Neural cell (in vitro differentiated cells): ENCODE data around the gene STX18. TPM values are rescaled to one million over a fixed set of nuclear protein-coding genes. Genes with fewer than 3 reads are reported as not detected.
A peak's percentile ranks its signal among the peaks of the same experiment; 100 is the strongest.

Experiments
- H2AFZ ChIP-seq: fragments of 200-600, 300-800 bp; sonication (generic), shearing (Covaris generic); 2 replicates; pipeline ENCODE4 v1.6.0; 2014; ENCODE audit warnings: low read depth, mild to moderate bottlenecking, antibody characterized with exemption, low read length, moderate library complexity
- H3F3A ChIP-seq: fragments of 200-600 bp; shearing (Covaris generic); 2 replicates; pipeline ENCODE4 v1.6.1; 2016; ENCODE audit warnings: mild to moderate bottlenecking, moderate library complexity, mixed read lengths, antibody characterized with exemption, low read length; ENCODE audit not compliant: insufficient read depth, poor library complexity, severe bottlenecking
- H3K27ac ChIP-seq: fragments of 200-600, 300-800 bp; sonication (generic), shearing (Covaris generic); 2 replicates; pipeline ENCODE4 v1.5.1; 2014; ENCODE audit warnings: mild to moderate bottlenecking, low read length, moderate library complexity
- H3K27me3 ChIP-seq: fragments of 300-800, 200-600 bp; sonication (generic), shearing (Covaris generic); 2 replicates; pipeline ENCODE4 v1.6.0; 2014; ENCODE audit warnings: mild to moderate bottlenecking, low read depth, low read length, moderate library complexity; ENCODE audit not compliant: insufficient read depth
- H3K36me3 ChIP-seq: fragments of 300-800, 200-600 bp; sonication (generic), shearing (Covaris generic); 2 replicates; pipeline ENCODE4 v1.5.1; 2014; ENCODE audit warnings: mild to moderate bottlenecking, antibody characterized with exemption, low read length, moderate library complexity; ENCODE audit not compliant: insufficient read depth
- H3K4me2 ChIP-seq: fragments of 300-800, 200-600 bp; sonication (generic), shearing (Covaris generic); 2 replicates; pipeline ENCODE4 v1.6.0; 2014; ENCODE audit warnings: mild to moderate bottlenecking, low read length
- H3K4me3 ChIP-seq: fragments of 300-800, 200-600 bp; sonication (generic), shearing (Covaris generic); 2 replicates; pipeline ENCODE4 v1.5.1; 2014; ENCODE audit warnings: mild to moderate bottlenecking, low read length, moderate library complexity
- H3K79me2 ChIP-seq: fragments of 200-600 bp; shearing (Covaris generic); replicated peaks from 2 replicates; pipeline ENCODE4 v1.6.0; 2014; ENCODE audit warnings: mild to moderate bottlenecking, low read length, moderate library complexity; ENCODE audit not compliant: insufficient read depth
- H3K9ac ChIP-seq: fragments of 300-800, 200-600 bp; sonication (generic), shearing (Covaris generic); 2 replicates; pipeline ENCODE4 v1.6.1; 2016; ENCODE audit warnings: mild to moderate bottlenecking, low read length, mixed read lengths
- H3K9me2 ChIP-seq: fragments of 200-600 bp; shearing (Covaris generic); 2 replicates; pipeline ENCODE4 v1.6.1; 2016; ENCODE audit warnings: mild to moderate bottlenecking, low read length, mixed read lengths; ENCODE audit not compliant: insufficient read depth
- H3K9me3 ChIP-seq: fragments of 200-600, 300-800 bp; sonication (generic), shearing (Covaris generic); 2 replicates; pipeline ENCODE4 v1.6.1; 2016; ENCODE audit warnings: mild to moderate bottlenecking, mixed run types, low read length, moderate library complexity, mixed read lengths
- H4K20me1 ChIP-seq: fragments of 200-600 bp; shearing (Covaris generic); 2 replicates; pipeline ENCODE4 v1.6.1; 2016; ENCODE audit warnings: mild to moderate bottlenecking, mixed run types; ENCODE audit not compliant: insufficient read depth
- EP300 ChIP-seq: fragments of 450-650 bp; conservative IDR thresholded peaks from 2 replicates; pipeline ENCODE4 v1.6.1; 2014; ENCODE audit warnings: antibody characterized with exemption, mild to moderate bottlenecking, moderate library complexity; ENCODE audit not compliant: poor library complexity, severe bottlenecking
- EZH2 ChIP-seq: fragments of 200-600, 300-800 bp; shearing (Covaris generic), sonication (generic); IDR thresholded peaks from 2 replicates; pipeline ENCODE4 v1.6.1; 2014; ENCODE audit warnings: antibody characterized with exemption, low read length, borderline replicate concordance, mild to moderate bottlenecking; ENCODE audit not compliant: insufficient read depth, poor library complexity, severe bottlenecking
- MXI1 ChIP-seq: fragments of 450-650 bp; conservative IDR thresholded peaks from 2 replicates; pipeline ENCODE4 v1.6.1; 2014; ENCODE audit warnings: antibody characterized with exemption, mild to moderate bottlenecking; ENCODE audit not compliant: poor library complexity, severe bottlenecking
- POLR2AphosphoS5 ChIP-seq: IDR thresholded peaks from 2 replicates; pipeline ENCODE4 v1.6.1; 2012
- SMC3 ChIP-seq: fragments of 450-650 bp; conservative IDR thresholded peaks from 2 replicates; pipeline ENCODE4 v1.6.1; 2014; ENCODE audit warnings: antibody characterized with exemption, mild to moderate bottlenecking, moderate library complexity; ENCODE audit not compliant: poor library complexity
- TAF1 ChIP-seq: IDR thresholded peaks from 2 replicates; pipeline ENCODE4 v1.6.1; 2012; ENCODE audit warnings: low read depth
- polyA plus RNA-seq: library from polyadenylated mRNA; depleted of rRNA; stranded (reverse); fragments of >200 nt; gene quantifications from 2 replicates; pipeline ENCODE4 v1.2.3, GENCODE V29; 2014
- TF ChIP-seq, protein P1 (sequence below): fragments of 450-650 bp; IDR thresholded peaks from 2 replicates; pipeline ENCODE4 v1.5.1; 2014; ENCODE audit warnings: antibody characterized with exemption, mild to moderate bottlenecking, moderate library complexity; ENCODE audit not compliant: poor library complexity, severe bottlenecking
- TF ChIP-seq, protein P2 (sequence below): IDR thresholded peaks from 2 replicates; pipeline ENCODE4 v1.6.1; 2012; ENCODE audit warnings: borderline replicate concordance

STX18 gene
- polyA plus RNA-seq, 1 donor from 2014 or later = 64.5 TPM

DNA sequence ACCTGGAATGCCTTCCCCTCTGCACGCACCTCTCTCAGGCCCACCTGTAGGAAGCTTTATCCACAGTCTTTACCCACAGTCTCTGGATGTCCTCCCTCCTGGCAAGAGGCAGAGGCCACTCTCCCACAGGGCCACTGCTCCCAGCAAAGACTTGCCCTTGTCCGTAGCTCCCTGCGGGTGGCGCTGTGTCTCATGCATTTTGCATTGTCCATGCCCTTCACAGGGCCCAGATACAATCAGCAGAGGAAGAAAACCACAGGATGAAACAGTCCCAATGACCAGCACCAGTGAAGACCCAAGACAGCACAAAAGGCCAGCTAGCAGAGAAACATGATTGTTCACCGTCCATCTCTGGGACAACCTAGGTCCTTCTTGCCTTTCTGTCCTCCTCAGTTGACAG lies 157.0 kb downstream of the STX18 start:
- Histone ChIP-seq H2AFZ (no peak overlapping the region), H3K27me3 (no peaks in the 10 kb centered on the region), H3K9me3 (no peaks in the 10 kb centered on the region), H3K4me2 (no peak overlapping the region), H3K9ac (peak overlapping the region; percentile 97), H3F3A (no peaks in the 10 kb centered on the region), H3K36me3 (peaks cover 4% of the 10 kb centered on the region), H3K4me3 (peak overlapping the region; percentile 97), H3K9me2 (no peaks in the 10 kb centered on the region), H3K27ac (no peak overlapping the region), H3K79me2 (peaks cover 49% of the 10 kb centered on the region), H4K20me1 (peaks cover 5% of the 10 kb centered on the region)
- TF ChIP-seq, protein P1, sequence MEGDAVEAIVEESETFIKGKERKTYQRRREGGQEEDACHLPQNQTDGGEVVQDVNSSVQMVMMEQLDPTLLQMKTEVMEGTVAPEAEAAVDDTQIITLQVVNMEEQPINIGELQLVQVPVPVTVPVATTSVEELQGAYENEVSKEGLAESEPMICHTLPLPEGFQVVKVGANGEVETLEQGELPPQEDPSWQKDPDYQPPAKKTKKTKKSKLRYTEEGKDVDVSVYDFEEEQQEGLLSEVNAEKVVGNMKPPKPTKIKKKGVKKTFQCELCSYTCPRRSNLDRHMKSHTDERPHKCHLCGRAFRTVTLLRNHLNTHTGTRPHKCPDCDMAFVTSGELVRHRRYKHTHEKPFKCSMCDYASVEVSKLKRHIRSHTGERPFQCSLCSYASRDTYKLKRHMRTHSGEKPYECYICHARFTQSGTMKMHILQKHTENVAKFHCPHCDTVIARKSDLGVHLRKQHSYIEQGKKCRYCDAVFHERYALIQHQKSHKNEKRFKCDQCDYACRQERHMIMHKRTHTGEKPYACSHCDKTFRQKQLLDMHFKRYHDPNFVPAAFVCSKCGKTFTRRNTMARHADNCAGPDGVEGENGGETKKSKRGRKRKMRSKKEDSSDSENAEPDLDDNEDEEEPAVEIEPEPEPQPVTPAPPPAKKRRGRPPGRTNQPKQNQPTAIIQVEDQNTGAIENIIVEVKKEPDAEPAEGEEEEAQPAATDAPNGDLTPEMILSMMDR = peak; percentile 55
- no peak for TF ChIP-seq EP300

DNA sequence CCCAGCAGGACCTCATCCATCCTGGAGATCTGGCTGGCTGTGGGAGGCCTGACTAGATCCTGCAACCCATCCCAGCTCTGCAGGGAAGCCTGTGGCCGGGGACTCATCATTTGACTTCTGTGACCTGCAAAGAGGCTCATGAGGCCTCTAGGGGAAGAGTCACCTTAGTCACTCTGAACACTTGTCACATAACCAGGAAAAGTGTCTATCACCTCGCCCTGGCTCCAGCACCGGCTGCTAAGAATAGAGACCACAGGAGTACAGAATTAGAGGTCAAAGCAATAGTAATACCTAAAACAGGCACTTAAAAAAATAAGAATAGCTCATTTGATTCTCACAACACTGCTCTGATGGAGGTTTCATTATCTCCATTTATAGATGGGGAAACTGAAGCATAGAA lies 158.8 kb downstream of the STX18 start:
- Histone ChIP-seq H3K4me3 (no peak overlapping the region), H3K27ac (no peak overlapping the region), H3K9me3 (no peaks in the 10 kb centered on the region), H2AFZ (no peak overlapping the region), H3K27me3 (no peaks in the 10 kb centered on the region), H4K20me1 (no peaks in the 10 kb centered on the region), H3K9me2 (no peaks in the 10 kb centered on the region), H3F3A (no peaks in the 10 kb centered on the region), H3K36me3 (no peaks in the 10 kb centered on the region), H3K79me2 (peaks cover 31% of the 10 kb centered on the region), H3K4me2 (no peak overlapping the region), H3K9ac (no peak overlapping the region)
- TF ChIP-seq, protein P2, sequence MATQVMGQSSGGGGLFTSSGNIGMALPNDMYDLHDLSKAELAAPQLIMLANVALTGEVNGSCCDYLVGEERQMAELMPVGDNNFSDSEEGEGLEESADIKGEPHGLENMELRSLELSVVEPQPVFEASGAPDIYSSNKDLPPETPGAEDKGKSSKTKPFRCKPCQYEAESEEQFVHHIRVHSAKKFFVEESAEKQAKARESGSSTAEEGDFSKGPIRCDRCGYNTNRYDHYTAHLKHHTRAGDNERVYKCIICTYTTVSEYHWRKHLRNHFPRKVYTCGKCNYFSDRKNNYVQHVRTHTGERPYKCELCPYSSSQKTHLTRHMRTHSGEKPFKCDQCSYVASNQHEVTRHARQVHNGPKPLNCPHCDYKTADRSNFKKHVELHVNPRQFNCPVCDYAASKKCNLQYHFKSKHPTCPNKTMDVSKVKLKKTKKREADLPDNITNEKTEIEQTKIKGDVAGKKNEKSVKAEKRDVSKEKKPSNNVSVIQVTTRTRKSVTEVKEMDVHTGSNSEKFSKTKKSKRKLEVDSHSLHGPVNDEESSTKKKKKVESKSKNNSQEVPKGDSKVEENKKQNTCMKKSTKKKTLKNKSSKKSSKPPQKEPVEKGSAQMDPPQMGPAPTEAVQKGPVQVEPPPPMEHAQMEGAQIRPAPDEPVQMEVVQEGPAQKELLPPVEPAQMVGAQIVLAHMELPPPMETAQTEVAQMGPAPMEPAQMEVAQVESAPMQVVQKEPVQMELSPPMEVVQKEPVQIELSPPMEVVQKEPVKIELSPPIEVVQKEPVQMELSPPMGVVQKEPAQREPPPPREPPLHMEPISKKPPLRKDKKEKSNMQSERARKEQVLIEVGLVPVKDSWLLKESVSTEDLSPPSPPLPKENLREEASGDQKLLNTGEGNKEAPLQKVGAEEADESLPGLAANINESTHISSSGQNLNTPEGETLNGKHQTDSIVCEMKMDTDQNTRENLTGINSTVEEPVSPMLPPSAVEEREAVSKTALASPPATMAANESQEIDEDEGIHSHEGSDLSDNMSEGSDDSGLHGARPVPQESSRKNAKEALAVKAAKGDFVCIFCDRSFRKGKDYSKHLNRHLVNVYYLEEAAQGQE = no peak
- TF ChIP-seq EP300 (no peak), SMC3 (no peak), EZH2 (no peak), MXI1 (no peak), POLR2AphosphoS5 (no peak), TAF1 (no peak)
- TF ChIP-seq, protein P1 = no peak
